Stimulated activated naive CD4-positive, alpha-beta T cell (primary cell): ENCODE measurements around the gene LY6G5B.

Experiments
- DNase-seq, 6 experiments: peaks; one replicate each; lab custom pipeline; 2025; lab: John Stamatoyannopoulos, UW

The LY6G5B gene

DNA sequence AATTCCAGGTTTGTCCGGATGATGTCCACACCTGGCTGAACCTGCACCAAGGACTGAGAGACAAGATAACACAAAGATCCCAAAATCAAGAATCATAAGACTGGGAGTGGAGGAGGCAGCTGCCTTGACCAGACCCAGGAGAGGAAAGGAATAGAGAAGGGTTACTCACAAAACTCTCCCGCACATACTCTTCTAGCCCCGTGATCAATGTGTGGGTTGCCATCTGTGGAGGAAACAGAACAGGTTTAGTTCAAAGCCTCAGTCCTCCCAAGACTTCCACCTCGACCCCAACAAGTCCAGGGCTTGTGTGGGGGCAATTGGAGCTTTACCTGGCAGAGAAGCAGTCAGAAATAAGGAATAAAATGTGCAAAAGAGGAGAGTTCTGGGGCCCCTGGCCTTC, 28.4 kb upstream of the LY6G5B start:
- DNase-seq, result no peak

DNA sequence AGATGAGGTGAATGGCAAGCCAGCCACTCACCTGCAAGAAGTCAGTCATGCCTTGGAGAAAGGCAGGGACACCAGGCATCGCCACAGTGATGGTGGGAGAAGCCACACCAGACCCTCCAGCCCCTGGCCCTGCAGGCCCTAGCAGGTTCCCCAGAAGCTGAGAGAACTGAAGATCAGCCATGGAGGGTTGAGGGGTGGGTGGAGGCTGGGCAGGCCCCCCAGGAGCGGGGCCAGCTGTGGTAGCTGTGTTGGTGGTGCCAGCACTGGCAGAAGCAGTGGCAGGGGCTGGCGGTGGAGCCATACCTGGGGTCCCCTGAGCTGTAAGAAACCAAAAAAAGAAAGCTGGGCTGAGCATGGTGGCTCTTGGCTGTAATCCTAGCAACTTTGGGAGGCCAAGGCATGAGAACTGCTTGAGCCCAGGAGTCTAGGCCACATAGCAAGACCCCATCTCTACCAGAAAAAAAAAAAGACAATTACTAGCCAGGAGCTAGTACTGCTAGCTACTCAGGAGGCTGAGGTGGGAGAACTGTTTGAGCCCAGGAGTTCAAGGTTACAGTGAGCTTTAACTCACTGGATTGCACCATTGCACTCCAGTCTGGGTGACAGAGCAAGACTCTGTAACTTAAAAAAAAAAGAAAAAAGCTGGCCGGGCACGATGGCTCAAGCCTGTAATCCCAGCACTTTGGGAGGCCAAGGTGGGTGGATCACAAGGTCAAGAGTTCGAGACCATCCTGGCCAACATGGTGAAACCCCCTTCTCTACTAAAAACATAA, 26.8 kb upstream of the LY6G5B start:
- no peak for DNase-seq

DNA sequence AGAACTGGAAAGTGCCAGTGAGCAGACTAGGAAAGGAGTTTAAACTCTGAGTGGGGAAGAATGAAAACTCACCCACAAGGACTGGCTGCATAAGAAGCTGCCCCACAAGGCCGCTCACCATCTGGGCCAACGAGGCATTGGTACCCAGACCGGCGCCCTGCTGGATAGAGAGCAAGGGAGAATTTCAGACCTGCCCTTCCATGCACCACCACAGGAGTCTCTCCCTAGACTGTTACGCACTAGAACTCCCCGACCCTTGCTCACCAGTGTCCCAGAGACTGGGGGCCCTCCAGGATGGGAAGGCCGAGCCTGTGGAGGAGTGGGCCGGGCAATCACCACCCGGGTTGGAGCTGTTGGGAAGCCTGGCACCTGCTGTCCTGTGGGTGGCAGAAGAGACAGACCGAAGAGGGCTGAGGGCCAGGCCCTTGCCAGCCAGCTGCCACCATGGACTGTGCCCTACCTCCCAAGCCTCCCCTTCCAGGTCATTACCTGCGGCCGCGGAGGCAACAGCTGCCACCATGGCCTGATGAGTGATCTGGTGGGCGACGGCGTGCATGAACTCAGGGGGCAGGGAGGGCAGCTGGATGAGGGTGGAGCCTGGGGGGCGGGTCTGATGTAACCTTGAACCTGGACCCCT, 25.8 kb upstream of the LY6G5B start:
- DNase-seq, result no peak

DNA sequence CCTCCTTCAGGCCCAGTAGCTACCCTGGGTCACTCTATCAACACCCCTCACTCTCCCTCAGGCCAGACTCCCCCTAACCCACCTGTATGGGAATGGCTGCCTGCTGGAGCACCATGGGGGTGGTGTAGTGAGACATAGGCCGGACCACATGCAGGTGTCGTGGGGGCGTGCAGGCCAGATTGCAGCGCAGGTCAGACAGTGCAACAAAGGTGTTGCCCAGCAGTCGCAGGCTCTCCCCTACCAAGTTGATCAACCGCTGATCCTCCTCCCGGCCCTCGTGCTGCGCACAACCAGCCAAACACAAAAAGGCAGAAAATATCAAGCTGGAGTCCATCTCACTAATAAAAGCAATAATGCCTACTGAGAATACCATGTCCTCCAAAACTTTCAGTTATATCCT, 24.5 kb upstream of the LY6G5B start:
- no peak for DNase-seq

DNA sequence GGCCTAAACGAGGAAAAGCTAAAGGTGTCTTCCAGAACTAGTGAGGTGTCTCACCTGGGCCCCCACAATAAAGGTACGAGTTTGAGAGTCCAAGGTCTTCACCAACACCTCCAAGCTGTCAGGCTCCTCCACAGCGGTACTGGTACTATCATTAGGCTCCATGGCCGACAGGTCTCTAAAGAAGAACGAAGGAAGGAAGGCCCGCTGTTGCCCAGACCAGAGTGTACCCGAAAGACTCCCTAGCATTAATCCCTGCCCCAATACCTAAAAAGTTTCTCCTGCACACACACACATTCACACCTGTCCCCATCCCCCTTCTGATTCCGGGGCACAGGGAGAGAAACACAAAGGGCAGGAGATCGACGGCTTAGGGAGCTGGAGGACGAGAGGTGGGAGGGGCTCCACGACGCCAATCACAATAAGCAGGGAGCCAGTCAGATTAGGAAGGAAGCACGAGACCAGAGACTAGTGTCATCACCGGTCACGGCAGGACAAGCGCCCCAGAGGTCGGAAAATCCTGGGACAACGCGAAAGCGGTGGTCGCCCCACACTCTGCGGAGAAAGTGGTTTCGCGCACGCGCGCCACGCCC, 18.1 kb upstream of the LY6G5B start:
- DNase-seq, result no peak

DNA sequence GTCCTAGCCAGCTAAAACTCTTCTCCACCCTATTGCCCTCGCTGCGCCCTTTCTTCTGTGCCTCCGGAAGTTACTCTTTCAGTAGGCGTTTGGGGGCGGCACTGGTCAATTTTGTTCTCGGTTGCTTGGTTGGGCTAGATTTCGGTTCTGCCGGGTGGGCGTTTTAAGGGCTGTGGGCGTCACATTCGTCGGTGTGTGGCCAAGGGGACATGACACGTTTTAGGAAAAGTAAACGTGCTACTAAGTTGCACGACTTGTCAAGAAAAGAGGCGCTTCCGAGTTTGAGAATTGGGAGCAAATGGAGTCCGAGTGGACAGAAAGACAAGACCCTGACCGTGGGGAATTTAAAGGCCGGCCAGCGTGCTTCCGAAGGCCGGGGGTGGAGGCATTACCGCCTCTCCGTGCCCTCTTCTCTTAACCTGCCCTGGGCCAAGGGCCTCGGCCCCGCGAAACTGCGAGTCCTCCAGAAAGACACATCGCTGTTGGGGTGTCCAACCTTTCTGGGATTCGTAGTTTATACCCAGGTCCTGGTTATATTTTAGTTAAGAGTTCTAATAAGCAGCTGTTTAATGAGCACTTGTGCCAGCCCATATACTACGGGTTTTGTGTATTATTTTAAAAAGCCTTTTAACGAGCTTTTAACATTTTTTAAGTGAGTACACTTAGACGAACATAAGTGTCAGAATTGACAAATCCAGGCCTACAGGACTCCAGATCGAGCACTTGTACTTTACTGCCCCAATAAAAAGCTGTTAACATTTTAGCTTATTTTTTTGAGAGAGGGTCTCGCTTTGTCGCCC, 16.7 kb upstream of the LY6G5B start:
- DNase-seq, result peak in 2 of 6 experiments; percentile 86 to 87

DNA sequence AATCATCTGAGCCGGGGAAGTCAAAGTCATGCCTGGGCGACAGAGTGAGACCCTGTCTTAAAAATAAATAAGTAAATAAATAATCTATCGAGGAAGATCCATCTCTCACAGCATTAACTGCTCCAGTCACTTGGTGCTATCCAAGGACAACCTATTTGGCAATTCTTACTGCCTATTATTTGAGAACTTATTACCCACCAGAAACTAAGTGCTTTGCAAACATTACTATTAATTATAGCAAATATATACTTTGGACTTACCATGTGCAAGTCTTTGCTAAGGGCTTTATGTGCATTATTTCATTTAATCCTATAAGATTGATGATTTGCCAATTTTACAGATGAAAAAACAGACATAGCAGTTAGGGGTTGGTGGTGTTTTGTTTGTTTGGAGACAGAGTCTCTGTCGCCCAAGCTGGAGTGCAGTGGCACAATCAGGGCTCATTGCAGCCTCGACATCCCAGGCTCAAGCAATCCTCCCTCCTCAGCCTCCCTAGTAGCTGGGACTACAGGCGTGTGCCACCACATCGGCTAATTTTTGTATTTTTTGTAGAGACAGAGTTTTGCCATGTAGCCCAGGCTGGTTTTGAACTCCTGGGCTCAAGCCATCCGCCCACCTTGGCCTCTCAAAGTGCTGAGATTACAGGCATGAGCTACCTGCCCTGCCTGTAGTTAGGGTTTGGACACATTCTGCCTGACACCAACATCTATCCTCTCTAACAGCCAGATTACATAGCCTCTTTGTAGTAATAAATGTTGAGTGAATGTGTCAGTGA, 15.0 kb upstream of the LY6G5B start:
- no peak for DNase-seq

DNA sequence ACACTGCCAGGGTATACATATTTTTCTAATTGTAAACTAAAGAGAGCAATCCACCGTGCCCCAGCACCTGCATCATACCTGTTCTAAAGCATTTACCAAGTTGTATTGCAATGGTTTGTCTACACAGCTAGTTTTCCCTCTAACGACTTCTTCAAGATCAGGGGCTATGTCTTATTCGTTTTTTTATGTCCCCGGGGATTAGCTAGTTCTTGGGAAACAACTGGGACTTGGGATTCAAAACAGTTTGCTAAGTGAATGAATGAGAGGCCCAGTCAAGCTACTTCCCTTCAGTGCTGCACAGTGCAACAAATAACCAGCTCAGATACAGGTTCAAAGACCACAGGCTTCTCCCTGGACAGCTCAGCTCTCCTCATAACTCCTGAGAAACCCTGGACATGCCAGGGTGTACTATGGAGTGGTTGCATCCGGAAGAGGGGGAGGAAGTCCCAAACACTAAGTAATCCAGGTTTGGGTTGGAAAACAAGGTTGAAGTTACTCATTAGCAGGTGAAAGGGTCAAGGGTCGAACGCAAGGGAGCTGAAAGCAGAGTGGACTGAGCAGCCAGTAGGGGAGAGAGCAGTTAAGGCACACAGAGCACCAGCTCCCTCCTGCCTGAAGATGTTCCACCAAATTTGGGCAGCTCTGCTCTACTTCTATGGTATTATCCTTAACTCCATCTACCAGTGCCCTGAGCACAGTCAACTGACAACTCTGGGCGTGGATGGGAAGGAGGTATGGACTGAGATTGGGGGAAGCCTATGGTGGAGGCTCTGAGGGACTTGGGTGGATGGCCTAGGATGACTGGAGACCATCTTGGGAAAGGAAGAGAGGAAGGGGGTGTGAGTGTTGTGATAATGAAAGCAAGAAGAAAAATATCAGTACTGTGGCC, 14.2 kb upstream of the LY6G5B start, which contains the start of gene APOM:
Gene APOM, plus strand, starts transcription at position 546 of the 889 bp plus-strand sequence. Its CDS starts 73 bp downstream, at position 619.
- DNase-seq, result no peak

DNA sequence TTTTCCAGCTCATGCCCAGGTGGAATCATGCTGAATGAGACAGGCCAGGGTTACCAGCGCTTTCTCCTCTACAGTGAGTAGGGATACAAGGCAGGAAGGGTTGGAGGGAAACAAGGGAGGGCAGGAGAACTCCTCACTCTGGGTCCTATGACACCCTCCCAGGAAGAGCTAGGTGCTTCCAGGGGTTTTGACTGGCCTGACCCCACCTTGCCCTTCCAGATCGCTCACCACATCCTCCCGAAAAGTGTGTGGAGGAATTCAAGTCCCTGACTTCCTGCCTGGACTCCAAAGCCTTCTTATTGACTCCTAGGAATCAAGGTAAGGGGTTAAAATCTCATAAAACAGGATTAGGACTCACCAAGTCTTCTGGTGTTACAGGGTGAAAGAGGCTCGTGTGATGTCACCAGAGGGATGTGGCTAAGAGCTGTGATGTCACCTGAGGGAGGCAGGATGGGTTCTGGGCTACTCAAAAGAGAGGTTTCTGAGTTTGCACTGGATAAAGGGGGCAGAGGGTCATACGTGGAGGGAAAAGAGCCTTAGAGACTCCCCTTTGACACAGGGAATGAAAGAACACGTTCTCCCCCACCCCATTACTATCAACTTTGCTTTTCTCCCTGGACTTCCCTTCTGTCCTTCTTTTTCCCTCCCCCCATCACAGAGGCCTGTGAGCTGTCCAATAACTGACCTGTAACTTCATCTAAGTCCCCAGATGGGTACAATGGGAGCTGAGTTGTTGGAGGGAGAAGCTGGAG, 12.2 kb upstream of the LY6G5B start:
- DNase-seq, result peak in 2 of 6 experiments; percentile 6 to 9

DNA sequence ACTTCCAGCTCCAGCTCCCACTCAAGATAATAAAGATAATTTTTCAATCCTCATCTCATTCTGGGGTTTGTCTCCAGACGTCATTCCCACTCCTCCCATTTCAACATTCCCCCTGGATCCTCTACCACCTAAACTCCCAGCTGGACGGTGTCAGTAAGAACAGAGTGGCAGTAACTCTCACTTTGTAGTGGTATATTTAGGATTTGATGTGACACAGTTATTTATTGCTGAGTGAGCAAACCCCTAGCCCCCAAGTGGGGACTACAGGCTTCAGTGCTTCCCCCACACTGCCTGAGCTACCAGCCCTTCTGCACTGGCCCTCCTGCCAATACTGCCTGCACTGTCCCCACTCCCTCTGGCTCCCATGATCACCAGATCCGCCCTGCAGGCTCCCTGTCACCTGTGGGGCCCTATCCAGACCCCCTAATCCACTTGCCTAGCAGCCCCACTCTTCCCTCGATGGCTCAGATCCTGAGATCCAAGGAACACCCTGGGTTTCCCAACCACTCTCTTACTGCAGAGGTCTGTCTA, 11.6 kb upstream of the LY6G5B start:
- no peak for DNase-seq

DNA sequence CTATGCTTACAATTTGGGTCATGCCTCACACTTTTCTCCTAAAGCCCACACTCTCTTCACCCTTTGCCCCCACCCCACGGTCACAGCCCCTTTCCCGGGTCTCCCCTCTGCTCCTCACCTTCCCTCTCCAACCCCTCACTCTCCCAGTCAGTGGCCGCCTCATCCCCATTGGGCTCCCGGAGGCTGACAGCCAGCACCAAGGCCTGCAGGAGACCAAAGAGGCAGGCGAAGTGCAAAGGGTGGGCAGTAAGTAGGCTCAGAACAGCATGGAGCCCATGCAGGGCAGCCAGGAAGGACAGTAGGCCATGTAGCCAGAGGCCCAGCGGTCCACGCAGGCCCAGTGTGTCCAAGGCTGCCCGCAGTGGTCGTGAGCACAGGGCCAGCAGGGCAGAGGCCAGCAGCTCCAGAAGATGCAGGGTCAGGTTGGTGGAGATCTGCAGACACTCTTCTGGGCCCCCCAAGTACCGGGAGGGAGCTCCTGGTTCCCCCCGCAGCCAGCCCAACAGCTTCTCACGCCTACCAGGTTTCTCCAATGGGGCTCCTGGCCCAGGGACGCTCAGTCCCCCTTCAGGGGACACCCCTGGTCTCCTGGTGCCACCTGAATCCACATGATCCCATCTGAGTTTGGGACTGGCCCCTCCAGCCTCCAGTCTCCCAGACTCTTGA, 10.7 kb upstream of the LY6G5B start:
- no peak for DNase-seq

DNA sequence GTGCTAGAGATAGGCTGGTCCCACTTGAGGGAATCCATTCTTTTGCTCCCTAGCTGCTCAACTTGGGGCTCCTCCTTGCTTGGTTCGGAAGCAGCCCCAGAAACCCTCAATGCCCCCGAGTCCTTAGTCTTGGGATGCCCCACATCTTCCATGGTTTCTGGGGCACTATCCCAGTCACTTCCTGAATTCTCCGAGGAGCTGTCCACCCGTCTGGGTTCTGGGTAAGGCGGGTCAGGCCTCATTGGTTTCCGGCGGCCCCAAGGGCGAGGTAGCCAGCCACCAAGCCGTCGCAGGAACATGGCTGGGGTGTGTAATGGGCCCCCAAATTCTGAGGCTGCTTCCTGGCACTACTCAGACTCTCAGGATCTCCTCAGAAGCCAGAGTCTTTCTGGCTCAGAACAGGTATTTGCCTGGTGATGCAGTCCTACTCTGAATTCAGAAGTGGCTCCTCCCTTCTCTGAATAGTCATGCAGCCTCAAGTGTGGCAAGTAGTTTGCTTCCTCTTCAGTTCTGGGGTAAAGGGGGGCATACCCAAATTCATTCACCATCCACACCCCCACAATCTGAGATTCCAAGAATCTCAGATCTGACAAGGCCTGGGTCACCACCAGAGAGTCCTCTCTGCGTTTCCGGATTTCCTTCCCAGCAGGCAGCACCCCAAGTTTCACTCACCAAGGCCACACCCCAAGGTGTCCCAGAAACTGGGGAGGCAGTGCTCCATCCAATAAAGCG, 10.0 kb upstream of the LY6G5B start:
- peak in 3 of 6 experiments; percentile 35 to 37 (median 37) for DNase-seq

DNA sequence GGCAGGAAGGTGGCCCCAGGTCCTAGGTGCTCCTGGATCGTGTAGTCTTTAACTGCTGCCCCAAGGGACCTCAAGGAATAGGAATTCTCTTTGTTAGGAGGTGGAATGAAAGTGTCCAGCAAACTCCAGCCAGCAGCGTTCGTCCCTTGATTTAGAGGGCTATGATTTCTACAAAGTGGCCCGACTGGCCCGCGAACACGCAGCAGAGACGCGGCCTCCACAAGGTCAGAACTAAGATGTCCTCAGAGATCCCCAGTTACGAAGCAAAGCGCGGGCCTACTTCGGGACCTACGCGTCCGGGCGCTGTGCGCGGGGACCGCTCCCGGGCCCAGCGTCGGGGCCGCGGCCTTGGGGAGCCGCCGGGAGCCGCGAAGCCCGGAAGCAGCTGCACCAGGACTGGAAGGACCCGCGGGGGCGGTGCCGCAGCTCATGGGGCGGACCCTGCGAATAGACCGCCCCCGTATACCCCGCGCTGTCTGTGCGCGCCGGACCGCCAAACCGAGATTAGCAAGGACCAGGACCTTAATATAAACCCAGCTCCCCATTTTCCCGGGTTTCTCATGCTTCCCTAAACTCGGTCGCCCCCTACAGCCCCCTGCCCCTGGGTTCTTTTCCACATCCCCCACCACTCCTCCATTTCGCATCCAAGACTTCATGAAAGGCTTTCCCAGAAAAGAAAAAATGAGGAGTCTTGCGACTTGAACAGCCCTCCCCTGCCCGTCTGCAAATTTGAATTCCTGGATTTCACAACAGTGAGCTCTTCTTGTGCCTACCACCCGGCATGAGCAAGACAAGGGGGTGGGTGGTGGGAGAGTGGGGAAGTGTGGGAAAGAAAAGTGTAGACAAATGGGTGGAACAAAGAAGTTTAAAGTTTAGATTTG, 9.2 kb upstream of the LY6G5B start, which contains the start of gene C6orf47:
Gene C6orf47, minus strand, starts transcription at position 398 of the 881 bp plus-strand sequence. CDS start 831 bp downstream, outside the sequence.
- DNase-seq, result peak; percentile 25 to 70 (median 61)

DNA sequence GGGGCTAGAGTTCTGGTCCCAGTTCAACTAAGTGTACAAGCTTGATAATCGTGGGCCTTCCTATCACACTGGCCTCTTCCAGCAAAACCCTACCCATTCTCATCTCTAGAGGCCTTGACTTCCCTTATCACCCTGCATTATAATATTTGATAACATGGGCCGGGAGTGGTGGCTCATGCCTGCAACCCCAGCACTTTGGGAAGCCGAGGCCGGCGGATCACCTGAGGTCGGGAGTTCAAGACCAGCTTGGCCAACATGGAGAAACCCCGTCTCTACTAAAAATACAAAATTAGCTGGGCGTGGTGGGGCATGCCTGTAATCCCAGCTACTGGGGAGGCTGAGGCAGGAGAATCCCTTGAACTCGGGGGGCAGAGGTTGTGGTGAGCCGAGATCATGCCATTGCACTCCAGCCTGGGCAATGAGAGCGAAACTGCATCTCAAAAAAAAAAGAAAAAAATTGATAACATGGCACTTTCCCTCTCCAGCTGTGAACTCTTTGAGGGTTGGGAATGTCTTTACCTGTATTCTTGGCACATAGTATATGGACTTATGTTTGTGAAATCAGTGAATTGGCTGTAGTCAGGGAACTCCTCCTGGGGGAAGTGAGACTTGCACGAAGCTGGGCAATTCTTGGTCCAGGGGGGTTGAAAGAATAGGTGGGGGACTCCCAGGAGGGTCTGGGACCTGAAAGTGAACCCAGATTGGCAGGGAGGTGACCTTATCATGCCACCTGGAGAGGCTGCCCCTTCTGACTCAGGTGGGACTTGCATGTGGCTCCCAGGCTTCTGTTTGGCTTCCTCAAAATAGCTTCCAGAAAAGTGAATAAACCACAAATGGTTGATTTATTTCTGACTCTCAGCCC, 8.3 kb upstream of the LY6G5B start:
- no peak for DNase-seq

DNA sequence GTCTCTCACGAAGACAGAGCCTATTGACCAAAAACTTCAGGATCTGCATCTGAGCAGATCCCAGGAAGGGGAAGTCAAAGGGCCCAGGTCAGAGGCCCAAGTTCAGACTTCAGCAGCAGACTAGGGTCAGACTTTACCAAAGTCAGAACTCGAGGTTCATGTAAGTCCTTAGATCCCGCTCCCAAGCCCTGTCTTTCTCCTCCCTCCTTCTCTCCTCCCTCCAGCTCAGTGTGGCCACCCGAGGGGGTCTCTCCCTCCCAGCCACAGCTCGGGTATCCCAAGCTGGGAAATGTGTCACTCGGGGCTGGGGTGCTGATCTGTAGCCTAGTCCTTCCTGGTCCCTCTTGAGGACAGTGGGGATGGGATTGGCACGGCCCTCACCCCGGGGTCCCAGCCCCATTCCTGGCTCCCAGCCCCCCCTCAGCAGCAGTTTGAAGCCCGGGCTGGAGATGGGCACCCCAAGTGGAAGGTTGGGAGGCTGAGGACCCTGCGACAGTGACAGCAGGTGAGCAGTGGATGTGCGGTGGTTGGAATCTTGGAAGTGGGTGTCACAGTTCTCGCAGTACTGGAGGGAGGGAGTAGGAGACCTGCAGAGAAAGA, 7.6 kb upstream of the LY6G5B start:
- DNase-seq, result no peak
